SK-N-DZ (cell line): ENCODE results near the gene SYK.
A peak's percentile ranks its signal among the peaks of the same experiment; 100 is the strongest.
"Not testable (repeated sequence)": the region's sequence is repeated elsewhere in the genome, so short reads cannot be mapped to it uniquely, and the experiment has no call there.

Experiments
- DNase-seq: peaks from one replicate; pipeline ENCODE4 v3.0.0-alpha.2; 2015; ENCODE audit warnings: low spot score

SYK gene

DNA sequence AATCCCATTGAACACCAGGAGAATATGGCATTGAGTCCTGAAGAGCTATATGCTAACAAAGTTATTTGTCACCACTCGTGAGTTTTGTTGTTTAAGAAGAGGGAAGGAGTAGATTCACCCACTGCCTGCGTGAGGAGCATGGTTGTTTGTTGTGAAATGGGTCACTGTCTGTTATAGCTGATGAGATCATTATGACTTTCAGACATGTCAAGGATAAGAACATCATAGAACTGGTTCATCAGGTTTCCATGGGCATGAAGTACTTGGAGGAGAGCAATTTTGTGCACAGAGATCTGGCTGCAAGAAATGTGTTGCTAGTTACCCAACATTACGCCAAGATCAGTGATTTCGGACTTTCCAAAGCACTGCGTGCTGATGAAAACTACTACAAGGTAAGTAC is 76.9 kb downstream of the SYK start:
- DNase-seq, result no peak

DNA sequence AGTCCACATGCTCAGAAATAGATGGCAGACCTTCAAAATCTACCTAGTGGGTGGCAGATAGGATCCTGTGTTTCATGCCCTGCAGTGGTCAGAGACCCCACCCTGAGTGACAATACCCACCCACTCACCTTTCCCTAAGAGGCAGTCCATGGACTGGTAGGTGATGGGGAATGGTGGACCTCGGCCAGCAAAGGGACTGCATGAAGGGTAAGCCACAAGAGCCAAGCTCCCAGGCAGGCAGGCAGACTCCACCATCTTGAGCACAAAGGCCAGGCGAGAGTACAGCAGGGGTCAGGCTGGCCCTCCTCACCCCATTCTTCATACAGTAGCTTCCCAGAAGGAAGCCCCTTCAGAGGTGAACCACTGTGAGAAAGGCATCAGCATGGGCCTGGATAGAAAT is 78.4 kb downstream of the SYK start:
- no peak for DNase-seq

DNA sequence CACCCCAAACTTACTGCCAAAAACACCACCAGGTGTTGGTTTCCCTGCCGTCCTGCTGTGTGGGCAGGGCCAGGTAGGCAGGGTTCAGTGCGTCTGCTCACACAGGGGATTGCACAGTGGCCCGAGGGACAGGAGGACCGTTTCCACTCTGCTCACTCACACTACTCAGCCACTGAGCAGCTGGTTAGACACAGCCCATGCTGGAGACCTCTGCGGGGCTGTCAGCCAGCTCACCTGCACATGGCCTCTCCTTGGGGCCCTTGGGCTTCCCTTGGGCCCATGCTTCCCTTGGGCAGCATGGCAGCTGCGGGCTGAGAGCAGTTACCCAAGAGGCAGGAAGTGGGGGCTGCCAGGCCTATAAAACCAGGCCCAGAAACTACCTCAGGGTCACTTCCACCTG is 79.0 kb downstream of the SYK start:
- no peak for DNase-seq

DNA sequence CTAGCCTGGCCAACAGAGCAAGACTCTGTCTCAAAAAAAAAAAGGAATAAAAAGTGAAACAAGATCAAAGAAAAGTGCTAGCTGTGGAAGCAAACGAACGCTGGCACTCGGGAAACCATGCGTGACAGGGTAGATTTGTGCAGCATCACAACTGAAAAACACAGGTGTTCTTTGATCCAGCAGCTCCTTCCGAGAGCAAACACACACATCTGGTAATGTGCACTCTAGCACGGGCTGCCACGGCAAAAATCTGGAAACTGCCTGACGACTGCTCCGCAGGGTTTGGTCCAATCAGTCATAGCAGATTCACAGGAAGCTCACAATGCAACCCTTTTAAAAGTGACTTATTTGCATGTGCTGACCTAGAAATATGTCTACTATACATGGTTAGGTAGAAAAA is 80.0 kb downstream of the SYK start:
- DNase-seq, result no peak

DNA sequence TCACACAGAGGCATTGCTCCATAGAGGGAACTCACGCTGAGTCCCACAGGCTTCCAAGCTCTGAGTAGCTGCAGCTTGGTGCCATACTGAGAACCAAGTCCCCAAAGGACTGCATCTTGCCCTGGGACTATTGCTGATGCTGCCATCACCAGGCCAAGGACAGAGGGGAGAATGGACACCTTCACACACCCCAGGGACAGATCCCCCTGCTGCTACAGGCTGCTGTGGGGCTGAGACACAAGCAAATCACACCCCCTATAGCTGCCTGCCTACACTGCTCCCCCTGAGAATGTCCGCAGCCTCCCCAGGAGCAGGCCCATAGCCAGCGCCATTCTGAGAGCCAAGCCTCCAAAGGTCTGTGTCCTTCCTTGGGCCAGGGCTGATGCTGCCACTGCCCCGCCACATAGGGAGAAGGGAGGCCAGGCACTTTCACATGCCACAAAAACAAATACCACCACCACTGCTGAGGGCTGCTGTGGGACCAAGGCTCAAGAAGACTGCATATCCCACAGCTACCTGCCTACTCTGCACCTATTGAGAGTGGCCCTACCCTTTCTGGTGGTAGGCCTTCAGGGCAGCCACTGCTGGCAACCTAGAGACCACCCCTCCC is 81.5 kb downstream of the SYK start:
- no peak for DNase-seq

DNA sequence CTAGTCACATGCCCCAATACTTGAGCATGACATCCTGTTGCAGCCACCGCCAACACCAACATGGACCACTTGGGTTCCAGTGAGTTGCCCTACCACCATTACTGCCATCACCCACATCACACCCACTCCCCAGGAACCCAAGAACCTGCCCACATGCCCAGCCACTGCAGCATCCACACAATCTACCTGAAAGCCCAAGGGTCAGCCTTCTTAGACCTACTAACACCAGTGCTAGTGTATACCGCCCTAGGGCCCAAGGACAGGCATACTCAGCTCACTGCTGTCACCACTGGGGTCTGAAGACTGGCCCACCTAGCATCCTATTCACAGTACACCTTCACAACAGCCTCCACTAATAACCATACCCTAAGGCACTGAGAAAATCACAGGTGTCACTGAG is 82.0 kb downstream of the SYK start:
- DNase-seq, result no peak

DNA sequence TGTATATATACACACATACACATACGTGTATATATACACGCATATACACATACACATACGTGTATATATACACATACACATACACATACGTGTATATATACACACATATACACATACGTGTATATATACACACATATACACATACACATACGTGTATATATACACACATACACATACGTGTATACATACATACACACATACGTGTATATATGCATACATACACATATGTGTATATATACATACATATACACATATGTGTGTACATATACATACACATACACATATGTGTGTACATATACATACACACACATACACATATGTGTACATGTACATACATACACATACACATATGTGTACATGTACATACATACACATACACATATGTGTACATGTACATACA is 82.6 kb downstream of the SYK start:
- no peak for DNase-seq

DNA sequence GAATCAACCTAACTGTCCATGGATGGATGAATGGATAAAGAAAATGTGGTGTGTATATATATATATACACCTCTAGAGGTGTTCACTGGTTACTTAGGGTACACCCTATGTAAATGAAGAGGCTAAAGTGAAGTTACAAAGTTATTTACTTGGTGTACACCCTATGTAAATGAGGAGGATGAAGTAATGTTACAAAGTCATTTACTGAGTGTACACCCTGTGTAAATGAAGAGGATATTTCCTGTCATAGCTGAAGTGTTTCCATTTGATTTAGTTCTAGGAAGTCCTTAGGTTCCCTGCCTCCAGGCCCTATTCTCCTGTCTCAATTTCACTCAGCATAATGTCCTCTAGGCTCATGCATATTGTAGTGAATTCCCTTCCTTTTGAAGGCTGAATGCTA is 85.2 kb downstream of the SYK start:
- not testable (repeated sequence) for DNase-seq

DNA sequence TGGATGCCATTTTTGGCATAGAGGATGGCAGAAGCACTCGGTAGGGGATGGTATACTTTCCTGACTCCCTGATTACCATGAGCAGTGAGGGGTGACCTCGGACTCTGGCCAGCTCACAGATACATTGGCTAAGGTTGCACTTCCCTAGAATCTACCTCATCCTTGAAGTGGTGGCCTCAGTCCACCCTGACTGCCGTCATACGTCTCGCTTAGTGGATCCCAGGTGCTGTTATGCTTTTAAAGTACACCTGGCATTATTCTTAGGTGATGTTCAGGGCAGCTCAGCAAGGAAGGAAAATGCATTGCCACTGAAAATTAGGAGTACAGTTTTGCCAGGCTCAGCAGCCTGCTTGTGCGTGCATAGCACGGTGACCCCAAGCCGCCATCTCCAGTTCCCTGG is 87.3 kb downstream of the SYK start:
- no peak for DNase-seq

DNA sequence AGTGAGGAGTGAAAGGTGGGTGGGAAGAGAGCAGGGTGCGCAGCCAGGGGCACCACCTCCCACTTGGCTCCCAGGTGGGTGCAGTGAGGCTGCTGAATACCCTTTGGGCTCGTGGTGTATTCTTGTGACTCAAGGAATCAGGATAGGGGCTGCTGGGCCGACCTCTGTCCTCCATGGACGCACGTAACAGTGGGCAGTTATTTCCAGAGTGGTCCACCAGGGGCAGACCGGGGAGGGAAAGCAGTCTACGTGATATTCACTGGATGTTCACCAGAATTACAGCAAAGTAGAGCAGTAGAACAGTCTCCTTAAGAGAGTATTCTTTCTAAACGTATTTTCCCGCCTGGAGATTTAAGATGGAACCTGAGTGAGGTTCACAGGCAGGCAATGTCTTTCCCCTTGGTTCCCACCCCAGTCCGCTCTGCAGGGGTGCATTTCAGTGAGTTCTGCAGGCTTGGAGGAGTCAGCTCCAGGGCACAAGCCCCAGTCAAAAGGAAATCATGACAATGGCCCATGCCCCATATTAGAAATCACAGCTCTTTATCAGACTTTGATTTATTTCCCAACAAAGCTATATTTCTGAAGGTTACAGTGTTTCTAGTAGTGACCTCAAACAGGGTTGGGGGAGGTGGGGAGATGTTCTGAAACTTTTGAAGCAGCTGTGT is 88.7 kb downstream of the SYK start:
- no peak for DNase-seq

DNA sequence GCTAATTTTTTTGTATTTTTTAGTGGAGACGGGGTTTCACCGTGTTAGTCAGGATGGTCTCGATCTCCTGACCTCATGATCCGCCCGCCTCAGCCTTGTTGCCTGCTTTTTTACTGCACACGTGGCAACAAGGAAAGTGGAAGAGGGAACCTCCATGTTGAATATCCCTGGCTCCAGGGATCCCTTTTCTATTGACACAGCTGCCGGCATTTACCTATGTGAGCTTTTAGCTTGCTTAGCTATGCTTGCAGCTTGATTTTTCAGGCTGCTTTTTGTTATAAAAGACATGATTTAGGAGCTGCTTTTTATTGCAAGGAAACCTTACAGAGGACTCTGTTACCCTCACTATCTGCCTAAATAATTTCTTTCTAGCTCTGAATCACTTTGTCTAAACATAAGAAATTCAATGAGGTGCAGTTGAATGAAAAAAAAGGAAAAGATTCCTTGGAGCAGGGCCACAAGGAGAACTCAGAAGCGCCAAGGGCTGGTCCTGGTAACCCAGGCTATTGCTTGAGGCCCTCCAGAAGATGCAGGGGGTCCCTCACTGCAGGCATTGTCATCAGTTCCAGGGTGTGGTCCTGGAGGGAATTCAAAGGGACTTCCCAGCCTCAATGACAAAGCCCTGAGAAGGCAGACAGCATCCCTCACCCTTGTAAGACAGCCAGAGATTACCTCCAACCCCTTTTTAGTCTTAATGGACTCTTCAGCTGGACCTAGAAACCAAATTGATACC is 89.9 kb downstream of the SYK start:
- DNase-seq, result no peak

DNA sequence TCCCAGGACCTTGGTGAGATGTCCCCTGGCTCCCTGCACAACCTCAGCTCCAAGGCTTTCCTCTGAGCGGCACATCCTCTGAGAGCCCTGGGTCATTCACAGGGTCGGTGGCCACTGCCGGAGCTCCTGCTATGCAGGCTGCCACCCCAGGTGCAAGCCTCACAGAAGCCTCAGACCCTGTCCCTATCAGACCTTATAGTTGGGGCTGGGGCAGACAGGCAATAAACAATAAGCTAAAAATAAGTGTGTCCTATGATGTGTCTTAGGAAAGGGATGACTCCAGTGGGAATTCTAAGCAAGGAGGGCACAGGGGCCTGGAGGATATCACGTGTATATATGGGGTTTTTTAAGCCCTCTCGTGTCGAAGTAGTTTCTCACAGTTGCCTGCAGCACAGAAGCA is 91.3 kb downstream of the SYK start:
- no peak for DNase-seq

DNA sequence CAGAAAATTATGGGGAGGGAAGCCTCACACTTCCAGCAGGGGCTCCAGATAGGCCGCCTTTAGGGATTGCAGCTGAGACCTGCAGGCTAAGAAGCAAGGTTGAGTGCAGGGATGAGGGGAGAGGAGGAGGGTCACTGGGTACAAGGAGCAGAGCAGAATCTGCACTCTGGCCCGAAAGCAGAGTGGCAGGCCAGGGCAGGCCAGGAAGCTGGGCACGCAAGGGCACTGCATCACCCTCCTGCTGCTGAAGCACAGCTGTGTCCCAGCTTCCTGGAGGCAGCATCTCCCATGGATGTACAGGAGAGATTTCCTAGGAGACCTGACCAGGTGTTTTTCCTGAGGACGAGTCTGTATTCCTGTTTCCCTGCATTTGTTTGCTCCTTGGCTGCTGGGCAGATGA is 92.1 kb downstream of the SYK start:
- no peak for DNase-seq

DNA sequence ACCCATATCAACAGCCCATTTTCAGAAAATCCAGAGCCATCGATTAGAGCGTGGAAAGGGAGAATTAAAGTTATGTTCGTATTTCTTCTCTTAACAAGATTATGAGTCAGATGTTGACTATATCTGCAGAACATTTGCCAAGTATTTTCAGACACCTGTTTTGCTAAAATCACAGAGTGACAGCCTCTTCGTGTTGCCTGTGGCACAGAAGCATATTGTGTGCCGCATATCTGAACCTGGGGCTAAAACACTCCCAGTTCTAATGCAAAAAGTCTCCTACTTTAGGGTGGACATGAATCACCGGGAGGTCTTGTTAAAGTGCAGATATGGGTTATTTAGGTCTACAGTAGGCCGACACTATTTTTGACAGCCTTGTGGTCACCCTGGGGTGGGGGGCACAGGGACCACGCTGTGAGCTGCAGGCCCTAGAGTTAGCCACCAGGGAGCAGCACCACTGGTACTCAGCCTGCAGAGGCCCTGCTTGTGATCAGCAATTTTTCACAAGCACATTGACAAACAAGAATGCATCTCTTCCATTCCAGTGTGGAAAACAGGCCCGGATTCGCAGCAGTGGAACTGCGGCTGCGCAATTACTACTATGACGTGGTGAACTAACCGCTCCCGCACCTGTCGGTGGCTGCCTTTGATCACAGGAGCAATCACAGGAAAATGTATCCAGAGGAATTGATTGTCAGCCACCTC is 93.5 kb downstream of the SYK start:
- peak; percentile 9 for DNase-seq

DNA sequence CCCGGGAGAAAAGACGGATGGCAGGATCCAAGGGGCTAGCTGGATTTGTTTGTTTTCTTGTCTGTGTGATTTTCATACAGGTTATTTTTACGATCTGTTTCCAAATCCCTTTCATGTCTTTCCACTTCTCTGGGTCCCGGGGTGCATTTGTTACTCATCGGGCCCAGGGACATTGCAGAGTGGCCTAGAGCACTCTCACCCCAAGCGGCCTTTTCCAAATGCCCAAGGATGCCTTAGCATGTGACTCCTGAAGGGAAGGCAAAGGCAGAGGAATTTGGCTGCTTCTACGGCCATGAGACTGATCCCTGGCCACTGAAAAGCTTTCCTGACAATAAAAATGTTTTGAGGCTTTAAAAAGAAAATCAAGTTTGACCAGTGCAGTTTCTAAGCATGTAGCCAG is 94.2 kb downstream of the SYK start:
- no peak for DNase-seq

DNA sequence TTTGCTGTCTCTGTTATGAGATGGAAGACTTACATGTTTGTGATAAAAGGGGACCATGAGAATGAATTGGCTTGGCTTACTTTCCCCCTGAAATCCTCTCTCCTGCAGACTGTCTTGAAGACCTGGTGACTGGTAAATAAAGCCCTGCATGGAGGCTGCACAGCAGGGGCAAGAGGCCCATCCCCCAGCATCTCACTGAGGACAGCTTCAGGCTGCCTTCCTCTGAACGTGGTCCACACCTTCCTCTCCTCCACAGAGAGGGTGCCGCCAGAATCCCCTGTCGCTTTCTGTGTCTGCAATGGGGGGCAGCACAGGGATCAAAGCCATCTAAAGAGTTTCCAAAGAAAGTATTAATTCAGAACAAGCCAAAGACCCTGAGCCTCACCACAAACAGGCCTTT is 94.6 kb downstream of the SYK start:
- no peak for DNase-seq

DNA sequence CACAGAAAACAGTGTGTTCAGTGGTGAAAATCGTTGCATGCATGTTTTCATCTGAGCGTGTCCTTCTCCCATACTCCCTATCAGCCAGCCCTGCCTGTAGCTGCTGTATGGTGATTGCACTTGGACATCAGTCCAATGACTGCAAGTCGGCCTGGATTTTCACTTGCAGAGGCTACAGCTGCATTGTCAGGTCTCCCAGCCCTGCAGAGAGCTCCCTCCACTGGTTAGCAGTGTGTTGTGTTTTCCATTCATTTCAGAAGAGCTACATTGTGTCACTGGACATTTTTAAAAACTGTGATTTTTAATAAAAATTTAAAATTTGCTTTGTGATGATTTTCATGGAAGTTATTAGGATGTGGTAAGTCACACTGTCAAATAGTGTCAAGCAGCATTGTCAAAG is 96.6 kb downstream of the SYK start:
- no peak for DNase-seq

DNA sequence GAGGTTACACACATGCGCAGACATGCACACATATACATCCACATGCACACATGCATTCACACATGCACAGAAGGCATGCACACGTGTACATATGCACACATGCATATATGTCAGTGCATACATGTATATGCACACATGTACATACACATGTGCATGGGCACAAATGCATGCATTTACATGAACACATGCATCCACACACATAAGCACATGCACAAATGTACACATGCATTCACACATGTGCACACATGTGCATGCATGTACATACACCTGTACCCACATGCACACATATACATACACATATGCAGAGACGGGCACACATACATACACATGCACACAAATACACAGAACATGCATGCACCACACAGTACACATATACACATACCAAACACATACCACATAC is 97.7 kb downstream of the SYK start:
- no peak for DNase-seq

DNA sequence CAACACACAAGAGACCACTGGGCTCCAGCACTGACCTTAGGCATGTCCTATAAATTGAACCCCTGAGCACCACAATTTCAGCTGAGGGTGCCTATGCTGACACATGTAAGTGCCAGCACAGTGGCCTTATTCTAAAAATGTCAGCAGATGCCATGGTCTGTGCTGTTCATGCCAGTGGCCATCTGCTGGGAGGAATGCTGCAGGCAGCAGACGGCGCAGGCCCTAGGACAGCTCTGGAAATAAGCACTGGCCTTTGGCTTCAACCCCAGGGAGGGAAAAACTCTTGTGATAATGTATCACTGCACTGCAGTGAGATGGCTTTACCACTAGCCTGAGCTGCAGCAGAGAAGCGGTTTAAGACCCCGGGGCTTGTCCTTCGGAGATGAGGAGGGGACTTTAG is 98.5 kb downstream of the SYK start:
- DNase-seq, result no peak

DNA sequence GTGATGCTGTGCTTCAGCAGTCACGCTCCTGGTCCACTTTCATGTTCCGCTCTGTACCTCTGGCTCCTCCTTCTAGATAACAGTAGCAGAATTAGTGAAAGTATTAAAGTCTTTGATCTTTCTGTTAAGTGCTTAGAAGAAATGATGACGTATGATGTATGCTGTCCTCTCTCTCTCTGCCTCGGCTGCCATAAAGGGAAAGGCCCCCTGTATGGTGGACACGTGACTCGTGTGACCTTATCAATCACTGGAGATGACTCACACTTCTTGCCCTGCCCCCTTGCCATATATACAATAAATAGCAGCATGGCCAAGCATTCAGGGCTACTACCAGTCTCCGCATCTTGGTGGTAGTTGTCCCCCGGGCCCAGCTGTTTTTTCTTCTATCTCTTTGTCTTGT is 100.3 kb downstream of the SYK start:
- DNase-seq, result no peak

DNA sequence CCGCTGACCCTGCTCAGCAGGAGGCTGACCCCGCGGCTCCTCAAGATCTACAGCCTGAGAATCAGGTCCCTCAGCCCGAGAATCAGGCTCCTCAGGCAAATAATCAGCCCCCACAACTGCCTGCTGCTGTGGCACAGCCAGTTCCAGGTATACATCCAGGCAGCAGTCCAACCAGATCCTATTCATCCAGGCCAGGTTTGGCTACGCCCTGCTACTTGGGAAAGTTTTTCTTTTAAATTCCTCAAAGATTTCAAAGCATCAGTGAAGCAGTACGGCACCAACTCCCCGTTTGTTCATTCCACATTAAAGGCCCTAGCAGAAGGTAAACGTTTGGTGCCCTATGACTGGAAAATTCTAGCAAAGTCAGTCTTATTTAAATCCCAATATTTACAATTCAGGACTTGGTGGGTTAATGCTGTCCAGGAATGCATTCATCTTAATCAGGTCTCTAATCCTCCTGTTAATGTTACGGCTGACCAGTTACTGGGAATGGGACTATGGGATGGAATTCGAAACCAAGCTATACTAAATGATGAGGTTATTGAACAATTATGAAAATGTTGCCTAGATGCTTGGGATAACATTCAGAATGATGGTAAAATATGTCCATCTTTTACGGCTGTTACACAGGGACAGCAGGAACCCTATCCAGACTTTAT is 102.3 kb downstream of the SYK start:
- DNase-seq, result no peak
